B cell (primary cell): ENCODE measurements around the gene MPZL3. TPM values are rescaled to one million over a fixed set of nuclear protein-coding genes. Genes with fewer than 3 reads are reported as not detected.

Experiments used
- ATAC-seq: fragments of 200-7000 bp; cut with Tn5 transposase; one replicate; pipeline ENCODE4 v1.10.0; 2021; ENCODE audit warnings: low read depth, mild to moderate bottlenecking, moderate number of reproducible peaks, moderate library complexity
- CTCF ChIA-PET: fragments of 350-600 bp; sonication (Branson Sonifier 250); formaldehyde crosslinking; loops from one replicate; lab custom pipeline; 2021; ENCODE audit warnings: antibody characterized with exemption, inconsistent platforms; lab: Charles Lee
- POLR2A ChIA-PET: fragments of 350-600 bp; sonication (Branson Sonifier 250); formaldehyde crosslinking; loops from one replicate; lab custom pipeline; 2021; ENCODE audit warnings: antibody characterized with exemption; lab: Charles Lee
- DNase-seq: peaks from one replicate; pipeline ENCODE4 v3.0.0; 2013
- H2AFZ ChIP-seq: 2 replicates; pipeline ENCODE4 v1.6.1; 2012; ENCODE audit warnings: mild to moderate bottlenecking, low read depth, low read length; ENCODE audit not compliant: insufficient read depth, poor library complexity, severe bottlenecking
- H3K27ac ChIP-seq, 2 donors: 1 replicate in 1 of 2; 2 replicates in 1 of 2; pipeline ENCODE4 v1.5.1; 2012 to 2013; ENCODE audit warnings: low read length in 2 of 2, mild to moderate bottlenecking in 2 of 2, moderate library complexity in 1 of 2
- H3K27me3 ChIP-seq, 4 experiments: fragments of 200-600 bp in 1 of 4; sonication (generic) in 1 of 4; replicated peaks in 1 of 4; 1 replicate in 2 of 4; 2 replicates in 2 of 4; pipeline versions ENCODE4 v1.6.1 to v1.7.0; 2013 to 2016; ENCODE audit warnings: low read length in 3 of 4, mild to moderate bottlenecking in 2 of 4, mixed read lengths in 1 of 4, moderate library complexity in 1 of 4; ENCODE audit not compliant: insufficient read depth in 4 of 4, control insufficient read depth in 3 of 4; ENCODE audit errors: control extremely low read depth in 1 of 4
- H3K36me3 ChIP-seq, 2 experiments: replicated peaks in 1 of 2; 1 replicate in 1 of 2; 2 replicates in 1 of 2; pipeline versions ENCODE4 v1.6.1 to v1.7.1; 2013; ENCODE audit warnings: low read length in 1 of 2; ENCODE audit not compliant: insufficient read depth in 2 of 2, control insufficient read depth in 1 of 2; ENCODE audit errors: control extremely low read depth in 1 of 2, extremely low read depth in 1 of 2
- H3K4me1 ChIP-seq, 2 donors: fragments of 200-600 bp in 1 of 2; sonication (generic) in 1 of 2; 1 replicate in 1 of 2; 2 replicates in 1 of 2; pipeline versions ENCODE4 v1.5.1 to v1.6.1; 2013 to 2017; ENCODE audit warnings: low read length in 2 of 2; ENCODE audit not compliant: control insufficient read depth in 2 of 2, insufficient read depth in 2 of 2
- H3K4me2 ChIP-seq: replicated peaks from 2 replicates; pipeline ENCODE3; 2012; ENCODE audit warnings: mild to moderate bottlenecking, low read depth, low read length; ENCODE audit not compliant: poor library complexity, severe bottlenecking
- H3K4me3 ChIP-seq, 5 experiments: fragments of 200-600 bp in 1 of 5; sonication (generic) in 1 of 5; 1 replicate in 3 of 5; 2 replicates in 2 of 5; pipeline versions ENCODE4 v1.5.1 to v1.7.0; 2011 to 2016; ENCODE audit warnings: low read length in 4 of 5, mild to moderate bottlenecking in 4 of 5, low read depth in 2 of 5, control low read depth in 1 of 5, moderate library complexity in 1 of 5; ENCODE audit not compliant: insufficient read depth in 1 of 5; ENCODE audit errors: control extremely low read depth in 1 of 5, extremely low read depth in 1 of 5
- H3K79me2 ChIP-seq: fragments of 200-600 bp; sonication (generic); one replicate; pipeline ENCODE4 v1.6.0; 2016; ENCODE audit warnings: low read length; ENCODE audit not compliant: control insufficient read depth, insufficient read depth
- H3K9ac ChIP-seq: fragments of 200-600 bp; sonication (generic); 2 replicates; pipeline ENCODE4 v1.6.1; 2017; ENCODE audit warnings: mild to moderate bottlenecking, low read length, moderate library complexity
- H3K9me3 ChIP-seq, 3 donors: one replicate each; pipeline versions ENCODE4 v1.6.1 to v1.7.1; 2013; ENCODE audit warnings: low read length in 2 of 3; ENCODE audit not compliant: control insufficient read depth in 2 of 3, insufficient read depth in 1 of 3; ENCODE audit errors: control extremely low read depth in 1 of 3
- H4K20me1 ChIP-seq: 2 replicates; pipeline ENCODE4 v1.6.0; 2012; ENCODE audit warnings: mild to moderate bottlenecking, low read length; ENCODE audit not compliant: insufficient read depth, control insufficient read depth, poor library complexity, severe bottlenecking
- H3K27ac Mint-ChIP-seq: one replicate; pipeline ENCODE4 v1.8.0; 2021; ENCODE audit warnings: mixed read lengths
- H3K27me3 Mint-ChIP-seq: one replicate; pipeline ENCODE4 v1.8.0; 2021; ENCODE audit warnings: mixed read lengths
- H3K4me1 Mint-ChIP-seq: one replicate; pipeline ENCODE4 v1.8.0; 2021; ENCODE audit warnings: mixed read lengths
- H3K4me3 Mint-ChIP-seq: one replicate; pipeline ENCODE4 v1.8.0; 2021; ENCODE audit warnings: mixed read lengths
- H3K9me3 Mint-ChIP-seq: one replicate; pipeline ENCODE4 v1.8.0; 2022; ENCODE audit warnings: mixed read lengths; ENCODE audit not compliant: insufficient read depth
- EZH2 ChIP-seq: IDR thresholded peaks from 2 replicates; pipeline ENCODE4 v1.6.1; 2012; ENCODE audit warnings: borderline replicate concordance, low read depth, mild to moderate bottlenecking, moderate library complexity, low read length; ENCODE audit not compliant: insufficient read depth, poor library complexity, severe bottlenecking
- WGBS: methylation state at CpG from one replicate; pipeline ENCODE4 v1.1.5; 2013; ENCODE audit warnings: missing lambda C conversion rate; ENCODE audit not compliant: insufficient coverage; 5-methylcytosine and 5-hydroxymethylcytosine counted together
- intact Hi-C: fragments of 100-400 bp; cut with micrococcal nuclease; formaldehyde crosslinking; loops from one replicate; pipeline ENCODE4 v1.10.0; 2022
- polyA plus RNA-seq: library from polyadenylated mRNA; depleted of rRNA; stranded (reverse); fragments of >200 nt; gene quantifications from 2 replicates; pipeline ENCODE4 v1.2.3, GENCODE V29; 2012
- total RNA-seq, 2 donors: library from RNA; stranded (reverse); fragments of 120-200 nt in 1 of 2; gene quantifications; 1 replicate in 1 of 2; 2 replicates in 1 of 2; pipeline versions ENCODE4 v1.2.3 to v1.2.4, GENCODE V29; 2013 to 2022
- TF ChIP-seq, protein P1 (sequence below): fragments of 200-600 bp; IDR thresholded peaks from one replicate; pipeline ENCODE4 v1.8.0; 2022; ENCODE audit warnings: antibody characterized with exemption, mild to moderate bottlenecking

MPZL3 gene
- total and polyA plus RNA-seq, 2 donors (not counting 1 experiment from before 2014, with no cell fraction given): 1.4 to 4.2 TPM

DNA sequence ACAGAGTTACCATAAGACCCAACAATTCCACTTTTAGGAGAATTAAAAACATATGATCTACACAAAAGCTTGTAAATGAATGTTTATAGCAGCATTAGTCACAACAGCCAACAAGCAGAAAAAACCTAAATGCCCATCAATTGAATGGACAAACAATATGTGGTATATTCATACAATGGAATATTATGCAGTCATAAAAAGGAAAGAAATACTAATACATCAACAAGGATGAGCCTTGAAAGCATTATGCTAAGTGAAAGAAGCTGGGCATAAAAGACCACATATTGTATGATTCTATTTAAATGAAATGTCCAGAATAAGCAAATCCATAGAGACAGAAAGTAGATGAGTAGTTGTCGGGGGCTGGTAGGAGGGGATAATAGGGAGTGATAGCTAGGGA lies 7.0 kb upstream of the MPZL3 start:
- H3K4me1 Mint-ChIP-seq: peaks cover 8% of the 10 kb centered on the region
- Histone ChIP-seq H3K27me3 (peaks cover 0 to 34% (median 26%) of the 10 kb centered on the region in 4 experiments), H3K4me2 (no peak overlapping the region), H3K79me2 (no peaks in the 10 kb centered on the region), H3K27ac (no peak overlapping the region), H3K9me3 (peaks cover 0 to 2% (median 0%) of the 10 kb centered on the region in 3 donors), H2AFZ (no peak overlapping the region), H3K36me3 (no peaks in the 10 kb centered on the region), H3K9ac (no peak overlapping the region), H3K4me3 (no peak overlapping the region), H3K4me1 (peaks cover 8% of the 10 kb centered on the region in 2 donors), H4K20me1 (no peaks in the 10 kb centered on the region)
- H3K4me3 Mint-ChIP-seq: no peak overlapping the region
- no peaks in the 10 kb centered on the region for H3K9me3 Mint-ChIP-seq
- ATAC-seq: no peak
- DNase-seq: no peak
- no peak overlapping the region for H3K27ac Mint-ChIP-seq
- WGBS: no CpG with 5 or more reads among the region's 1 CpG
- ChIA-PET CTCF (interaction anchor here (2.6 to 2.9 kb wide), 2 partner anchors 20 to 61 kb away, joined by 7 to 19 read pairs; no protein-coding TSS in a partner anchor), POLR2A (no interaction called here)
- TF ChIP-seq, protein P1, sequence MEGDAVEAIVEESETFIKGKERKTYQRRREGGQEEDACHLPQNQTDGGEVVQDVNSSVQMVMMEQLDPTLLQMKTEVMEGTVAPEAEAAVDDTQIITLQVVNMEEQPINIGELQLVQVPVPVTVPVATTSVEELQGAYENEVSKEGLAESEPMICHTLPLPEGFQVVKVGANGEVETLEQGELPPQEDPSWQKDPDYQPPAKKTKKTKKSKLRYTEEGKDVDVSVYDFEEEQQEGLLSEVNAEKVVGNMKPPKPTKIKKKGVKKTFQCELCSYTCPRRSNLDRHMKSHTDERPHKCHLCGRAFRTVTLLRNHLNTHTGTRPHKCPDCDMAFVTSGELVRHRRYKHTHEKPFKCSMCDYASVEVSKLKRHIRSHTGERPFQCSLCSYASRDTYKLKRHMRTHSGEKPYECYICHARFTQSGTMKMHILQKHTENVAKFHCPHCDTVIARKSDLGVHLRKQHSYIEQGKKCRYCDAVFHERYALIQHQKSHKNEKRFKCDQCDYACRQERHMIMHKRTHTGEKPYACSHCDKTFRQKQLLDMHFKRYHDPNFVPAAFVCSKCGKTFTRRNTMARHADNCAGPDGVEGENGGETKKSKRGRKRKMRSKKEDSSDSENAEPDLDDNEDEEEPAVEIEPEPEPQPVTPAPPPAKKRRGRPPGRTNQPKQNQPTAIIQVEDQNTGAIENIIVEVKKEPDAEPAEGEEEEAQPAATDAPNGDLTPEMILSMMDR: no peak
- no peak for TF ChIP-seq EZH2
- peaks cover 58% of the 10 kb centered on the region for H3K27me3 Mint-ChIP-seq
- intact Hi-C loops: no loop called here

DNA sequence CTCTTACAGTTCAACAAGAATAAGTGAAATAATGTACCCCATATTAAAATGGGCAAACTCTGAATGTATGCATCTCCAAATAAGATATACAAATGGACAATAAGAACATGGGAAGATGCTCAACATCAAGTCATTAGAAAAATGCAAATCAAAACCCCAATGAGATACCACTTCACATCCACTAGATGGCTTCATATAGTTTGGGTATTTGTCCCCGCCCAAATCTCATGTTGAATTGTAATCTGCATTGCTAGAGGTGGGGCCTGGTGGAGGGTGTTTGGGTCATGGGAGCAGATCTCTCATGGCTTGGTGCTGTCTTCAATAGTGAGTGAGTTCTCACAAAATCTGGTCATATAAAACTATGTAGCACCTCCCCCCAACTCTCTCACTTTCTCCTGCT lies 6.2 kb upstream of the MPZL3 start:
- peaks cover under 1 to 1% of the 10 kb centered on the region in 2 donors for H3K4me1 ChIP-seq
- ChIA-PET CTCF (interaction anchor here (2.6 to 2.9 kb wide), 2 partner anchors 19 to 60 kb away, joined by 7 to 19 read pairs; no protein-coding TSS in a partner anchor), POLR2A (no interaction called here)
- Mint-ChIP-seq H3K27ac (no peak overlapping the region), H3K9me3 (no peaks in the 10 kb centered on the region), H3K4me3 (no peak overlapping the region), H3K4me1 (peaks cover 1% of the 10 kb centered on the region), H3K27me3 (peaks cover 52% of the 10 kb centered on the region)
- DNase-seq (no peak), ATAC-seq (no peak)
- H3K4me2 ChIP-seq: no peak overlapping the region
- H2AFZ ChIP-seq: no peak overlapping the region
- no peak overlapping the region for H3K27ac ChIP-seq
- H3K79me2 ChIP-seq: no peaks in the 10 kb centered on the region
- TF ChIP-seq, protein P1: no peak
- TF ChIP-seq EZH2: no peak
- H3K9me3 ChIP-seq: peaks cover 0 to 2% (median 0%) of the 10 kb centered on the region in 3 donors
- no peaks in the 10 kb centered on the region for H4K20me1 ChIP-seq
- no CpG with 5 or more reads among the region's 1 CpG for WGBS
- H3K9ac ChIP-seq: no peak overlapping the region
- H3K27me3 ChIP-seq: peaks cover 0 to 27% (median 21%) of the 10 kb centered on the region in 4 experiments
- no peak overlapping the region for H3K4me3 ChIP-seq
- H3K36me3 ChIP-seq: no peaks in the 10 kb centered on the region
- intact Hi-C loops: no loop called here
